ENCODE results near the gene CASZ1. TPM values are rescaled to one million over a fixed set of nuclear protein-coding genes. Genes with fewer than 3 reads are reported as not detected.

Gene CASZ1
- total RNA-seq, 1 experiment from 2014 or later, result 11.7 TPM

DNA sequence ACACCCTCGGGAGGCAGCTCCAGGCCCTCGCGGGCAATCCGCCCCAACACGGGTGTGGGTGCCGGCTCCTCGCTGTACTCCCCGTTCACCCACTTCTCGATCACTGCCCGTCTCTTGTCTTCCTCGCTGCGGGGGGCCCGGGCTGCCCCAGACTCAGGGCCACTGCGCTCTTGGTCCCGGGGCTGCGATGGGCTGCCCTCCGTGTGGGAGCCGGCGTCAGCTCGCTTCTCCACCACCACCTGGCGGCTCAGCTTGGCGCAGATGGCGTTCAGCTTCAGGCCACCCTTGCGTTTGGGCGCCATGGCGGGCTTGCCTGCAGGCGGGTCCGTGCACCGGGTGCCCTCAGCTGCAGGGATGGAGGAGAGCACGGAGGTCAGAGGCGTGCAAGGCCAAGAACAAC is 131.2 kb downstream of the CASZ1 start (continued):
- TF ChIP-seq, protein P1, sequence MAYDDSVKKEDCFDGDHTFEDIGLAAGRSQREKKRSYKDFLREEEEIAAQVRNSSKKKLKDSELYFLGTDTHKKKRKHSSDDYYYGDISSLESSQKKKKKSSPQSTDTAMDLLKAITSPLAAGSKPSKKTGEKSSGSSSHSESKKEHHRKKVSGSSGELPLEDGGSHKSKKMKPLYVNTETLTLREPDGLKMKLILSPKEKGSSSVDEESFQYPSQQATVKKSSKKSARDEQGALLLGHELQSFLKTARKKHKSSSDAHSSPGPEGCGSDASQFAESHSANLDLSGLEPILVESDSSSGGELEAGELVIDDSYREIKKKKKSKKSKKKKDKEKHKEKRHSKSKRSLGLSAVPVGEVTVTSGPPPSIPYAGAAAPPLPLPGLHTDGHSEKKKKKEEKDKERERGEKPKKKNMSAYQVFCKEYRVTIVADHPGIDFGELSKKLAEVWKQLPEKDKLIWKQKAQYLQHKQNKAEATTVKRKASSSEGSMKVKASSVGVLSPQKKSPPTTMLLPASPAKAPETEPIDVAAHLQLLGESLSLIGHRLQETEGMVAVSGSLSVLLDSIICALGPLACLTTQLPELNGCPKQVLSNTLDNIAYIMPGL (CRISPR knock-in tag; IDR thresholded peaks at IDR 0.05), result no peak
- no peak for TF ChIP-seq CBFB (CRISPR knock-in tag; IDR thresholded peaks at IDR 0.05; ENCODE audit: low read depth)
- TF ChIP-seq MXD4 (CRISPR knock-in tag; IDR thresholded peaks at IDR 0.05; ENCODE audit: borderline replicate concordance), result no peak
- TF ChIP-seq, protein P2, sequence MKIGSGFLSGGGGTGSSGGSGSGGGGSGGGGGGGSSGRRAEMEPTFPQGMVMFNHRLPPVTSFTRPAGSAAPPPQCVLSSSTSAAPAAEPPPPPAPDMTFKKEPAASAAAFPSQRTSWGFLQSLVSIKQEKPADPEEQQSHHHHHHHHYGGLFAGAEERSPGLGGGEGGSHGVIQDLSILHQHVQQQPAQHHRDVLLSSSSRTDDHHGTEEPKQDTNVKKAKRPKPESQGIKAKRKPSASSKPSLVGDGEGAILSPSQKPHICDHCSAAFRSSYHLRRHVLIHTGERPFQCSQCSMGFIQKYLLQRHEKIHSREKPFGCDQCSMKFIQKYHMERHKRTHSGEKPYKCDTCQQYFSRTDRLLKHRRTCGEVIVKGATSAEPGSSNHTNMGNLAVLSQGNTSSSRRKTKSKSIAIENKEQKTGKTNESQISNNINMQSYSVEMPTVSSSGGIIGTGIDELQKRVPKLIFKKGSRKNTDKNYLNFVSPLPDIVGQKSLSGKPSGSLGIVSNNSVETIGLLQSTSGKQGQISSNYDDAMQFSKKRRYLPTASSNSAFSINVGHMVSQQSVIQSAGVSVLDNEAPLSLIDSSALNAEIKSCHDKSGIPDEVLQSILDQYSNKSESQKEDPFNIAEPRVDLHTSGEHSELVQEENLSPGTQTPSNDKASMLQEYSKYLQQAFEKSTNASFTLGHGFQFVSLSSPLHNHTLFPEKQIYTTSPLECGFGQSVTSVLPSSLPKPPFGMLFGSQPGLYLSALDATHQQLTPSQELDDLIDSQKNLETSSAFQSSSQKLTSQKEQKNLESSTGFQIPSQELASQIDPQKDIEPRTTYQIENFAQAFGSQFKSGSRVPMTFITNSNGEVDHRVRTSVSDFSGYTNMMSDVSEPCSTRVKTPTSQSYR (CRISPR knock-in tag; IDR thresholded peaks at IDR 0.05), result no peak

DNA sequence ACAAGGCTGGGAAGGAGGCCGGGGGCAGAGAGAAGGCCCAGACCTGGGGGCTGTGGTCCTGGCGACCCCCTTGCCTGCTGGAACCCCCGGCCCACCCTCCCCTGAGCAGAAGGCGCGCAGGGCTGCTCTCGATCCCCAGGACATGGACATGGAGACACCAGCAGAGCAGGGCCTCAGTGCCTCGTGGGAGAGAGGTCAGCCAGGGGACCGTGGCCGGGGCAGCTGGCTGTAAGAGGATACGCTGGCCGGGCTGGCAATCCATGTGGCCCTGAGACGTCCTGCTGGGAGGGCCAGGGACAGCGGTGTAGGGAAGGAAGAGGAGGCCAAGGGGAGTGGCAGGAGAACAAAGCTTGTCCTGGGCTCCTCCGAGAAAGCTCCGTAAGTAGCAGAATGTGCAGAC is 132.2 kb downstream of the CASZ1 start:
- Mint-ChIP-seq H3K36me3 (no peaks in the 10 kb centered on the region), H3K4me1 (peaks cover 12% of the 10 kb centered on the region), H3K27me3 (ENCODE audit: low read depth) (no peaks in the 10 kb centered on the region), H3K27ac (no peak overlapping the region), H3K4me3 (no peak overlapping the region), H3K9me3 (no peaks in the 10 kb centered on the region)
- ChIA-PET POLR2A (interaction anchor here (0.7 kb wide), 1 partner anchor 13 kb away, joined by 3 read pairs; no protein-coding TSS in a partner anchor), CTCF (interaction anchor here (0.6 to 0.8 kb wide), 3 partner anchors 127 to 299 kb away, joined by 3 read pairs; no protein-coding TSS in a partner anchor)
- no peak for TF ChIP-seq FOXK1 (CRISPR knock-in tag; IDR thresholded peaks at IDR 0.05)
- TF ChIP-seq SMAD4 (CRISPR knock-in tag; IDR thresholded peaks at IDR 0.05), result no peak
- TF ChIP-seq EMX1 (CRISPR knock-in tag; IDR thresholded peaks at IDR 0.05), result no peak
- TF ChIP-seq OVOL2 (CRISPR knock-in tag; IDR thresholded peaks at IDR 0.05; ENCODE audit: borderline replicate concordance), result no peak
- TF ChIP-seq, protein P3, sequence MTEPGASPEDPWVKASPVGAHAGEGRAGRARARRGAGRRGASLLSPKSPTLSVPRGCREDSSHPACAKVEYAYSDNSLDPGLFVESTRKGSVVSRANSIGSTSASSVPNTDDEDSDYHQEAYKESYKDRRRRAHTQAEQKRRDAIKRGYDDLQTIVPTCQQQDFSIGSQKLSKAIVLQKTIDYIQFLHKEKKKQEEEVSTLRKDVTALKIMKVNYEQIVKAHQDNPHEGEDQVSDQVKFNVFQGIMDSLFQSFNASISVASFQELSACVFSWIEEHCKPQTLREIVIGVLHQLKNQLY (CRISPR knock-in tag; IDR thresholded peaks at IDR 0.05), result no peak
- TF ChIP-seq, protein P4, sequence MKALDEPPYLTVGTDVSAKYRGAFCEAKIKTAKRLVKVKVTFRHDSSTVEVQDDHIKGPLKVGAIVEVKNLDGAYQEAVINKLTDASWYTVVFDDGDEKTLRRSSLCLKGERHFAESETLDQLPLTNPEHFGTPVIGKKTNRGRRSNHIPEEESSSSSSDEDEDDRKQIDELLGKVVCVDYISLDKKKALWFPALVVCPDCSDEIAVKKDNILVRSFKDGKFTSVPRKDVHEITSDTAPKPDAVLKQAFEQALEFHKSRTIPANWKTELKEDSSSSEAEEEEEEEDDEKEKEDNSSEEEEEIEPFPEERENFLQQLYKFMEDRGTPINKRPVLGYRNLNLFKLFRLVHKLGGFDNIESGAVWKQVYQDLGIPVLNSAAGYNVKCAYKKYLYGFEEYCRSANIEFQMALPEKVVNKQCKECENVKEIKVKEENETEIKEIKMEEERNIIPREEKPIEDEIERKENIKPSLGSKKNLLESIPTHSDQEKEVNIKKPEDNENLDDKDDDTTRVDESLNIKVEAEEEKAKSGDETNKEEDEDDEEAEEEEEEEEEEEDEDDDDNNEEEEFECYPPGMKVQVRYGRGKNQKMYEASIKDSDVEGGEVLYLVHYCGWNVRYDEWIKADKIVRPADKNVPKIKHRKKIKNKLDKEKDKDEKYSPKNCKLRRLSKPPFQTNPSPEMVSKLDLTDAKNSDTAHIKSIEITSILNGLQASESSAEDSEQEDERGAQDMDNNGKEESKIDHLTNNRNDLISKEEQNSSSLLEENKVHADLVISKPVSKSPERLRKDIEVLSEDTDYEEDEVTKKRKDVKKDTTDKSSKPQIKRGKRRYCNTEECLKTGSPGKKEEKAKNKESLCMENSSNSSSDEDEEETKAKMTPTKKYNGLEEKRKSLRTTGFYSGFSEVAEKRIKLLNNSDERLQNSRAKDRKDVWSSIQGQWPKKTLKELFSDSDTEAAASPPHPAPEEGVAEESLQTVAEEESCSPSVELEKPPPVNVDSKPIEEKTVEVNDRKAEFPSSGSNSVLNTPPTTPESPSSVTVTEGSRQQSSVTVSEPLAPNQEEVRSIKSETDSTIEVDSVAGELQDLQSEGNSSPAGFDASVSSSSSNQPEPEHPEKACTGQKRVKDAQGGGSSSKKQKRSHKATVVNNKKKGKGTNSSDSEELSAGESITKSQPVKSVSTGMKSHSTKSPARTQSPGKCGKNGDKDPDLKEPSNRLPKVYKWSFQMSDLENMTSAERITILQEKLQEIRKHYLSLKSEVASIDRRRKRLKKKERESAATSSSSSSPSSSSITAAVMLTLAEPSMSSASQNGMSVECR (CRISPR knock-in tag; IDR thresholded peaks at IDR 0.05; ENCODE audit: borderline replicate concordance), result no peak
- no peak for ATAC-seq
- DNase-seq (ENCODE audit: low spot score), result no peak

DNA sequence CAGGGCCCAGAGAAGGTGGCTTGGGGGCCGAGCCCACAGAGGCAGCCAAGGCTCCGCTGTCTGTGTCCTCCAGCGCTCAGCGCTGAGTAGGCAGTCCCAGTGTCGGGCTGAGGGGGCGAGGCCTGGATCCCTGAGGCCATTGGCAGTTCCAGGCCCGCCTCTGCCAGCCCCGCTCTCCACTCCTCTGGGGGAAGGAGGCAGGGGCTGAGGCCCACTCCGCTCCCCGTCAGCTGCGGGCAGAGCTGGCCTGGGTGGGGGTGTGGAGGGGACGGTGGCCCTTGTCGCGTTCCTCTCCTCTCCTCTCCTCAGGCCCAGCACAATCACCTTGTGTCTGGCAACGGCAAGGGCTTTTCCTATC is 132.8 kb downstream of the CASZ1 start:
- CTCF ChIA-PET, result interaction anchor here (0.5 to 0.6 kb wide), 2 partner anchors 27 to 126 kb away, joined by 3 read pairs; no protein-coding TSS in a partner anchor
- ATAC-seq, result peak; percentile 92
- TF ChIP-seq, protein P5, sequence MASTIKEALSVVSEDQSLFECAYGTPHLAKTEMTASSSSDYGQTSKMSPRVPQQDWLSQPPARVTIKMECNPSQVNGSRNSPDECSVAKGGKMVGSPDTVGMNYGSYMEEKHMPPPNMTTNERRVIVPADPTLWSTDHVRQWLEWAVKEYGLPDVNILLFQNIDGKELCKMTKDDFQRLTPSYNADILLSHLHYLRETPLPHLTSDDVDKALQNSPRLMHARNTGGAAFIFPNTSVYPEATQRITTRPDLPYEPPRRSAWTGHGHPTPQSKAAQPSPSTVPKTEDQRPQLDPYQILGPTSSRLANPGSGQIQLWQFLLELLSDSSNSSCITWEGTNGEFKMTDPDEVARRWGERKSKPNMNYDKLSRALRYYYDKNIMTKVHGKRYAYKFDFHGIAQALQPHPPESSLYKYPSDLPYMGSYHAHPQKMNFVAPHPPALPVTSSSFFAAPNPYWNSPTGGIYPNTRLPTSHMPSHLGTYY (CRISPR knock-in tag; IDR thresholded peaks at IDR 0.05), result no peak
- TF ChIP-seq, protein P6, sequence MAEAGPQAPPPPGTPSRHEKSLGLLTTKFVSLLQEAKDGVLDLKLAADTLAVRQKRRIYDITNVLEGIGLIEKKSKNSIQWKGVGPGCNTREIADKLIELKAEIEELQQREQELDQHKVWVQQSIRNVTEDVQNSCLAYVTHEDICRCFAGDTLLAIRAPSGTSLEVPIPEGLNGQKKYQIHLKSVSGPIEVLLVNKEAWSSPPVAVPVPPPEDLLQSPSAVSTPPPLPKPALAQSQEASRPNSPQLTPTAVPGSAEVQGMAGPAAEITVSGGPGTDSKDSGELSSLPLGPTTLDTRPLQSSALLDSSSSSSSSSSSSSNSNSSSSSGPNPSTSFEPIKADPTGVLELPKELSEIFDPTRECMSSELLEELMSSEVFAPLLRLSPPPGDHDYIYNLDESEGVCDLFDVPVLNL (CRISPR knock-in tag; IDR thresholded peaks at IDR 0.05; ENCODE audit: borderline replicate concordance, low read depth), result no peak
- TF ChIP-seq GABPB1 (CRISPR knock-in tag; IDR thresholded peaks at IDR 0.05), result no peak
- no peak for TF ChIP-seq SOX15 (CRISPR knock-in tag; IDR thresholded peaks at IDR 0.05)
- TF ChIP-seq TEAD4 (CRISPR knock-in tag; IDR thresholded peaks at IDR 0.05), result no peak
- TF ChIP-seq FOXJ3 (CRISPR knock-in tag; IDR thresholded peaks at IDR 0.05; ENCODE audit: borderline replicate concordance), result no peak
- no peak for TF ChIP-seq CREM (CRISPR knock-in tag; IDR thresholded peaks at IDR 0.05)
- TF ChIP-seq ELF4 (CRISPR knock-in tag; IDR thresholded peaks at IDR 0.05; ENCODE audit: low read depth), result no peak

More for the DNA sequence above, 132.8 kb downstream of the CASZ1 start:
- H3K27me3 Mint-ChIP-seq (ENCODE audit: low read depth), result no peaks in the 10 kb centered on the region
- H3K27ac Mint-ChIP-seq, result 0 out of 2 replicates have a peak overlapping the region, but pooled peaks have one; percentile 28
- no peak overlapping the region for H3K4me3 Mint-ChIP-seq
- H3K4me1 Mint-ChIP-seq, result peaks cover 12% of the 10 kb centered on the region
- POLR2A ChIA-PET, result interaction anchor here (0.7 kb wide), 1 partner anchor 14 kb away, joined by 3 read pairs; no protein-coding TSS in a partner anchor
- H3K36me3 Mint-ChIP-seq, result no peaks in the 10 kb centered on the region
- H3K9me3 Mint-ChIP-seq, result no peaks in the 10 kb centered on the region
- peak; percentile 71 for DNase-seq (ENCODE audit: low spot score)

Measured in WTC11 (cell line).